GM23338 (cell line): ENCODE results near the gene SBSN. TPM values are rescaled to one million over a fixed set of nuclear protein-coding genes. Genes with fewer than 3 reads are reported as not detected.

Source experiments
- EZH2 ChIP-seq: fragments of 200-600 bp; sonication (generic); IDR thresholded peaks from one replicate; pipeline ENCODE4 v1.8.0; 2017; ENCODE audit warnings: antibody characterized with exemption, mild to moderate bottlenecking, low read depth; ENCODE audit not compliant: unreplicated experiment
- NANOG ChIP-seq: IDR thresholded peaks from 2 replicates; pipeline ENCODE4 v1.6.1; 2016; ENCODE audit warnings: antibody characterized with exemption, borderline replicate concordance
- STAT1 ChIP-seq: IDR thresholded peaks from one replicate; pipeline ENCODE4 v1.6.1; 2016; ENCODE audit warnings: antibody characterized with exemption; ENCODE audit not compliant: unreplicated experiment
- polyA plus RNA-seq: library from polyadenylated mRNA; unstranded; fragments of >200 nt; fragmentation: Nextera tagmentation; extraction: Ambion mirVana; gene quantifications from 2 replicates; pipeline ENCODE4 v1.2.1, GENCODE V29; 2016
- total RNA-seq: library from RNA; depleted of rRNA; stranded (reverse); fragments of >200 nt; shearing (Covaris generic); gene quantifications from 2 replicates; pipeline ENCODE4 v1.2.3, GENCODE V29; 2014
- TF ChIP-seq, protein P1 (sequence below): fragments of 250-450 bp; sonication (Bioruptor Pico); IDR thresholded peaks from 2 replicates; pipeline ENCODE4 v1.5.0; 2020; ENCODE audit warnings: mild to moderate bottlenecking, moderate library complexity
- TF ChIP-seq, protein P2 (sequence below): IDR thresholded peaks from one replicate; pipeline ENCODE4 v1.6.1; 2018; ENCODE audit warnings: antibody characterized with exemption; ENCODE audit not compliant: unreplicated experiment

Gene SBSN
- total and polyA plus RNA-seq, 2 experiments from 2014 or later, result 0.39 TPM; not detected in 1

DNA sequence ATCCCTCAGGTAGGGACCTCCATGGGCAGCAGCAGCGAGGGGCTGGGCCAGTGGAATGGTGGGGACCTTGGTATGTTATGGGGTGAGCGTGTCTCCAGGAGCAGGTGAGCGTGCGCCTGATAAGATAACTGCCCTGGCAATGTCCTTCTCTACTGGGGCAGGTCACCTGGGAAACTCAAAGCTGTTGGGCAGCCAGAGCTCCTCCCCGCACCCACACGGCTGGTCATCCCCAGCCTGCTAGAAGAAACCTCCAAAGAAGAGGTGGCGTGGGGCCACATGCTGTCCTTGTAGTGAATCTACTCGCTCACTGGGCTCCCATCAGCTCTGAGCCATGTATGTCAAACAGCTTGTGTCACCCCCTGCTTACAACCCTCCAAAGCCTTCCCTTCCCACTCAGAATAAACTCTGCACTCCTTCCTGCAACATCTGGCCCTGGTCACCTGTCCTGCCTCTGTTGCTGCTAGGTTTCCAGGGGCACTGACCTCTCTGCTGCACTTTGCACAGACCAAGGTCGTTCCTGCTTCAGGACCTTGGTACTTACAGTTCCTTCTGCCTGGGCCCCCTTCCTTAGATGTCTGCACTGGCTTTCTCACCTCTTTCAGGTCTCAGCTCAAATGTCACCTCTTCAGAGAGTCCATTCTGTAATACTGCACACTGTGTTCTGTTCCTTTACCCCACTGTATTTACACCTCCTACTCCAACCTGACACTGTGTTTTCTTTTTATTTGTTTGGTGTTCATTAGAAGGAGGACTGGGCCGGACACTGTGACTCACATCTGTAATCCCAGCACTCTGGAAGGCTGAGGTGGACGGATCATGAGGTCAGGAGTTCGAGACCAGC is 37.1 kb upstream of the SBSN start (continued):
- TF ChIP-seq, protein P1, sequence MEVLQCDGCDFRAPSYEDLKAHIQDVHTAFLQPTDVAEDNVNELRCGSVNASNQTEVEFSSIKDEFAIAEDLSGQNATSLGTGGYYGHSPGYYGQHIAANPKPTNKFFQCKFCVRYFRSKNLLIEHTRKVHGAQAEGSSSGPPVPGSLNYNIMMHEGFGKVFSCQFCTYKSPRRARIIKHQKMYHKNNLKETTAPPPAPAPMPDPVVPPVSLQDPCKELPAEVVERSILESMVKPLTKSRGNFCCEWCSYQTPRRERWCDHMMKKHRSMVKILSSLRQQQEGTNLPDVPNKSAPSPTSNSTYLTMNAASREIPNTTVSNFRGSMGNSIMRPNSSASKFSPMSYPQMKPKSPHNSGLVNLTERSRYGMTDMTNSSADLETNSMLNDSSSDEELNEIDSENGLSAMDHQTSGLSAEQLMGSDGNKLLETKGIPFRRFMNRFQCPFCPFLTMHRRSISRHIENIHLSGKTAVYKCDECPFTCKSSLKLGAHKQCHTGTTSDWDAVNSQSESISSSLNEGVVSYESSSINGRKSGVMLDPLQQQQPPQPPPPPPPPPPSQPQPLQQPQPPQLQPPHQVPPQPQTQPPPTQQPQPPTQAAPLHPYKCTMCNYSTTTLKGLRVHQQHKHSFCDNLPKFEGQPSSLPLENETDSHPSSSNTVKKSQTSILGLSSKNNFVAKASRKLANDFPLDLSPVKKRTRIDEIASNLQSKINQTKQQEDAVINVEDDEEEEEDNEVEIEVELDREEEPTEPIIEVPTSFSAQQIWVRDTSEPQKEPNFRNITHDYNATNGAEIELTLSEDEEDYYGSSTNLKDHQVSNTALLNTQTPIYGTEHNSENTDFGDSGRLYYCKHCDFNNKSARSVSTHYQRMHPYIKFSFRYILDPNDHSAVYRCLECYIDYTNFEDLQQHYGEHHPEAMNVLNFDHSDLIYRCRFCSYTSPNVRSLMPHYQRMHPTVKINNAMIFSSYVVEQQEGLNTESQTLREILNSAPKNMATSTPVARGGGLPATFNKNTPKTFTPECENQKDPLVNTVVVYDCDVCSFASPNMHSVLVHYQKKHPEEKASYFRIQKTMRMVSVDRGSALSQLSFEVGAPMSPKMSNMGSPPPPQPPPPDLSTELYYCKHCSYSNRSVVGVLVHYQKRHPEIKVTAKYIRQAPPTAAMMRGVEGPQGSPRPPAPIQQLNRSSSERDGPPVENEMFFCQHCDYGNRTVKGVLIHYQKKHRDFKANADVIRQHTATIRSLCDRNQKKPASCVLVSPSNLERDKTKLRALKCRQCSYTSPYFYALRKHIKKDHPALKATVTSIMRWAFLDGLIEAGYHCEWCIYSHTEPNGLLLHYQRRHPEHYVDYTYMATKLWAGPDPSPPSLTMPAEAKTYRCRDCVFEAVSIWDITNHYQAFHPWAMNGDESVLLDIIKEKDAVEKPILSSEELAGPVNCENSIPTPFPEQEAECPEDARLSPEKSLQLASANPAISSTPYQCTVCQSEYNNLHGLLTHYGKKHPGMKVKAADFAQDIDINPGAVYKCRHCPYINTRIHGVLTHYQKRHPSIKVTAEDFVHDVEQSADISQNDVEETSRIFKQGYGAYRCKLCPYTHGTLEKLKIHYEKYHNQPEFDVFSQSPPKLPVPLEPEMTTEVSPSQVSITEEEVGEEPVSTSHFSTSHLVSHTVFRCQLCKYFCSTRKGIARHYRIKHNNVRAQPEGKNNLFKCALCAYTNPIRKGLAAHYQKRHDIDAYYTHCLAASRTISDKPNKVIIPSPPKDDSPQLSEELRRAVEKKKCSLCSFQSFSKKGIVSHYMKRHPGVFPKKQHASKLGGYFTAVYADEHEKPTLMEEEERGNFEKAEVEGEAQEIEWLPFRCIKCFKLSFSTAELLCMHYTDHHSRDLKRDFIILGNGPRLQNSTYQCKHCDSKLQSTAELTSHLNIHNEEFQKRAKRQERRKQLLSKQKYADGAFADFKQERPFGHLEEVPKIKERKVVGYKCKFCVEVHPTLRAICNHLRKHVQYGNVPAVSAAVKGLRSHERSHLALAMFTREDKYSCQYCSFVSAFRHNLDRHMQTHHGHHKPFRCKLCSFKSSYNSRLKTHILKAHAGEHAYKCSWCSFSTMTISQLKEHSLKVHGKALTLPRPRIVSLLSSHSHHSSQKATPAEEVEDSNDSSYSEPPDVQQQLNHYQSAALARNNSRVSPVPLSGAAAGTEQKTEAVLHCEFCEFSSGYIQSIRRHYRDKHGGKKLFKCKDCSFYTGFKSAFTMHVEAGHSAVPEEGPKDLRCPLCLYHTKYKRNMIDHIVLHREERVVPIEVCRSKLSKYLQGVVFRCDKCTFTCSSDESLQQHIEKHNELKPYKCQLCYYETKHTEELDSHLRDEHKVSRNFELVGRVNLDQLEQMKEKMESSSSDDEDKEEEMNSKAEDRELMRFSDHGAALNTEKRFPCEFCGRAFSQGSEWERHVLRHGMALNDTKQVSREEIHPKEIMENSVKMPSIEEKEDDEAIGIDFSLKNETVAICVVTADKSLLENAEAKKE, result no peak
- TF ChIP-seq NANOG (no peak), EZH2 (no peak), STAT1 (no peak)
- TF ChIP-seq, protein P2, sequence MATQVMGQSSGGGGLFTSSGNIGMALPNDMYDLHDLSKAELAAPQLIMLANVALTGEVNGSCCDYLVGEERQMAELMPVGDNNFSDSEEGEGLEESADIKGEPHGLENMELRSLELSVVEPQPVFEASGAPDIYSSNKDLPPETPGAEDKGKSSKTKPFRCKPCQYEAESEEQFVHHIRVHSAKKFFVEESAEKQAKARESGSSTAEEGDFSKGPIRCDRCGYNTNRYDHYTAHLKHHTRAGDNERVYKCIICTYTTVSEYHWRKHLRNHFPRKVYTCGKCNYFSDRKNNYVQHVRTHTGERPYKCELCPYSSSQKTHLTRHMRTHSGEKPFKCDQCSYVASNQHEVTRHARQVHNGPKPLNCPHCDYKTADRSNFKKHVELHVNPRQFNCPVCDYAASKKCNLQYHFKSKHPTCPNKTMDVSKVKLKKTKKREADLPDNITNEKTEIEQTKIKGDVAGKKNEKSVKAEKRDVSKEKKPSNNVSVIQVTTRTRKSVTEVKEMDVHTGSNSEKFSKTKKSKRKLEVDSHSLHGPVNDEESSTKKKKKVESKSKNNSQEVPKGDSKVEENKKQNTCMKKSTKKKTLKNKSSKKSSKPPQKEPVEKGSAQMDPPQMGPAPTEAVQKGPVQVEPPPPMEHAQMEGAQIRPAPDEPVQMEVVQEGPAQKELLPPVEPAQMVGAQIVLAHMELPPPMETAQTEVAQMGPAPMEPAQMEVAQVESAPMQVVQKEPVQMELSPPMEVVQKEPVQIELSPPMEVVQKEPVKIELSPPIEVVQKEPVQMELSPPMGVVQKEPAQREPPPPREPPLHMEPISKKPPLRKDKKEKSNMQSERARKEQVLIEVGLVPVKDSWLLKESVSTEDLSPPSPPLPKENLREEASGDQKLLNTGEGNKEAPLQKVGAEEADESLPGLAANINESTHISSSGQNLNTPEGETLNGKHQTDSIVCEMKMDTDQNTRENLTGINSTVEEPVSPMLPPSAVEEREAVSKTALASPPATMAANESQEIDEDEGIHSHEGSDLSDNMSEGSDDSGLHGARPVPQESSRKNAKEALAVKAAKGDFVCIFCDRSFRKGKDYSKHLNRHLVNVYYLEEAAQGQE, result no peak
